ENCODE results near the gene GPX7.
"Not testable (repeated sequence)": the region's sequence is repeated elsewhere in the genome, so short reads cannot be mapped to it uniquely, and the experiment has no call there.

DNA sequence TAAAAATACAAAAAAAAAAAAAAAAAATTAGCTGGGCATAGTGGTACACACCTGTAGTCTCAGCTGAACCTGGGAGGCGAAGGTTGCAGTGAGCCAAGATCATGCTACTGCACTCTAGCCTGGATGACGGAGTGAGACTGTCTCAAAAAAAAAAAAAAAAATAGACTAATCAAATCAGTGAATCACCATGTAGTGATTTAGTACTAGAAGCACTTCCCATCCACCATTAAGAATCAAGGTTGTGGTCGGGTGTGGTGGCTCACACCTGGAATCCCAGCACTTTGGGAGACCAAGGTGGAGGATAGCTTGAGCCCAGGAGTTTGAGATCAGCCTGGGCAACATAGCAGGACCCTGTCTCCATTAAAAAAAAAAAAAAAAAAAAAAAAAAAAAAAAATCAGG, 24.1 kb upstream of the GPX7 start:
- TF ChIP-seq, protein P1, sequence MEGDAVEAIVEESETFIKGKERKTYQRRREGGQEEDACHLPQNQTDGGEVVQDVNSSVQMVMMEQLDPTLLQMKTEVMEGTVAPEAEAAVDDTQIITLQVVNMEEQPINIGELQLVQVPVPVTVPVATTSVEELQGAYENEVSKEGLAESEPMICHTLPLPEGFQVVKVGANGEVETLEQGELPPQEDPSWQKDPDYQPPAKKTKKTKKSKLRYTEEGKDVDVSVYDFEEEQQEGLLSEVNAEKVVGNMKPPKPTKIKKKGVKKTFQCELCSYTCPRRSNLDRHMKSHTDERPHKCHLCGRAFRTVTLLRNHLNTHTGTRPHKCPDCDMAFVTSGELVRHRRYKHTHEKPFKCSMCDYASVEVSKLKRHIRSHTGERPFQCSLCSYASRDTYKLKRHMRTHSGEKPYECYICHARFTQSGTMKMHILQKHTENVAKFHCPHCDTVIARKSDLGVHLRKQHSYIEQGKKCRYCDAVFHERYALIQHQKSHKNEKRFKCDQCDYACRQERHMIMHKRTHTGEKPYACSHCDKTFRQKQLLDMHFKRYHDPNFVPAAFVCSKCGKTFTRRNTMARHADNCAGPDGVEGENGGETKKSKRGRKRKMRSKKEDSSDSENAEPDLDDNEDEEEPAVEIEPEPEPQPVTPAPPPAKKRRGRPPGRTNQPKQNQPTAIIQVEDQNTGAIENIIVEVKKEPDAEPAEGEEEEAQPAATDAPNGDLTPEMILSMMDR (IDR thresholded peaks at IDR 0.05): not testable (repeated sequence)
- TF ChIP-seq POLR2A (IDR thresholded peaks at IDR 0.05): not testable (repeated sequence)

Measured in Peyer's patch (tissue), 4 donors.